ENCODE measurements around the gene FERMT1. TPM values are rescaled to one million over a fixed set of nuclear protein-coding genes. Genes with fewer than 3 reads are reported as not detected.
A peak's percentile ranks its signal among the peaks of the same experiment; 100 is the strongest.

Gene FERMT1
- total and polyA plus RNA-seq, 2 experiments from 2014 or later, result 1.2 to 4.1 TPM

DNA sequence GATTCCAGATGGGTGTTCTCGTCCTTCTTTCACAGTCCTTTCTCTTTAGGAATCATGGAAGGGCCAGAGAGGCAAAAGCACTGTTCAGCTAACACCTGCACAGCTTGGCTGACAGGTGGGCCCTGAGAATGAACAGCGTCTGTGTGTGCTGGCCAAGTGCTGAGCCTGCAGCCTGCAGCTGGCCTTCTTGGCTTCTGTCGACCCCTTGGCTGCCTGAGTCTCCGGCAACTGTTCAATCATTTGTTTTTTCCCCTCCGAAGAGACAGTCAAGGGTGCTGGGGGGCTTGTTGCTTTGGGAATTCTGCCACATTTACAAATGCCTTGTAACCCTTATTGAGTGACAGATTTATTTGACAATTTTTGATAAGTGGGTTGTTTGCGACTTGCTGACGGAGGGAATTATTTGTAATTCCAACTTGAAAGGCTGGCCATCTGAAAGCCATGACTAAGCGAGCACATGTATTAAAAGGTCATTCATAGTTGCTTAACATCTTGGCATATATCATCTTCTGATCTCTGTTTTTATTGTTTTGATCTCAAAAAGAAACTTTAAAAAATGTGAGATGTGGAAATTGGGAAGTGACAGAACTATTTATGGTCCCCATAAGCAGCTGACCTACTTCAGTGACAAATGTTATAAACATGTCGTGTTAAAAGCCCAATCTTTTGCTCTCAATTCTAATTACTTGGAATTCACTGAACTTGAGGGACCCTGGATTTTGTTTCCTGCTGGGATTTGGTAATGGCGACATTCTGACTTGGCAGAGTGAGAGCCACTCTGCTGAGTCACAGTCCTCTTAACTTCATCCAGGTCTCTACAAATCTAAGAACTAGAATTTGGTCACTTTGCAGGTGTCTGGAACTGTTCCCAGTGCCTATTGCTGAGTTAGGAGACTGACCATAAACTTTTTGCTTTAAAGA, 41.9 kb upstream of the FERMT1 start:
- TF ChIP-seq EZH2phosphoT487 (IDR thresholded peaks at IDR 0.05; ENCODE audit: insufficient read depth, low read depth) (no peak), EZH2 (IDR thresholded peaks at IDR 0.05; ENCODE audit: insufficient read depth, poor library complexity, severe bottlenecking) (no peak)
- no peaks in the 10 kb centered on the region for H3K36me3 ChIP-seq (ENCODE audit: low read depth)
- no peaks in the 10 kb centered on the region for H3K9me2 ChIP-seq (ENCODE audit: insufficient read depth)
- in situ Hi-C loops (cut with MboI), result no loop called here
- H3K27me3 ChIP-seq (replicated peaks; ENCODE audit: insufficient read depth), result peaks cover 3% of the 10 kb centered on the region; the same call in 1 of the 2 replicates
- no peak overlapping the region for H3K27ac ChIP-seq
- DNase-seq, result peak; percentile 29
- H3F3A ChIP-seq (ENCODE audit: insufficient read depth), result no peaks in the 10 kb centered on the region
- no peak overlapping the region for H3K4me3 ChIP-seq
- H3K4me2 ChIP-seq (ENCODE audit: unreplicated experiment), result no peak overlapping the region
- 2 to 5% methylated on average over 10 of the region's 10 CpGs for WGBS, 2 experiments (ENCODE audit: low coverage in 1 of 2, low lambda C conversion rate in 2 of 2, missing lambda C conversion rate in 2 of 2)
- H3K4me1 ChIP-seq (ENCODE audit: insufficient read depth), result no peaks in the 10 kb centered on the region
- no peaks in the 10 kb centered on the region for H3K79me2 ChIP-seq (ENCODE audit: insufficient read depth)
- no peak overlapping the region for H2AFZ ChIP-seq
- H3K9ac ChIP-seq, result no peak overlapping the region
- H4K20me1 ChIP-seq (ENCODE audit: insufficient read depth), result no peaks in the 10 kb centered on the region
- no peaks in the 10 kb centered on the region for H3K9me3 ChIP-seq (ENCODE audit: low read depth)

DNA sequence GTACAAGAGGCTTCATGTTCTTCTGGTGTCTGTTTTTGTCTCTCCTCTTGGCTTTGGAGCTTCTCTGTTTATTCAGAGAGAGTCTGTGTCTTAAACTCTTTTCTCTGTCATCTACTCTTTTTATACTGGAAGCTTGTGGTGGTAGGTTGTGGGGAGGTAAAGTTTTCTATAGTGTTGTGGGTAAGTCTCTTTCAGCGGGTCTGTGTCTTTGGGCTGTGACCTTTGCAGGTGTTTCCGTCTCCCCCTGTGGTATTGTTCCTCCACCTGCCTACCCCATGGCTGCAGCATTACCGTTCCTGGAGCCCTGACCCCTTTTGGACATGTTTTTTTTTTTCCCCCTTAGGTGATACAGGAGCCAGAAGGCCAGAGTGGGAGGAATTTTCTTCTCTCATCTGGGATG, 37.9 kb upstream of the FERMT1 start:
- Histone ChIP-seq H3K27me3 (replicated peaks; ENCODE audit: insufficient read depth) (peaks cover 3% of the 10 kb centered on the region), H3K27ac (no peak overlapping the region), H3K4me2 (ENCODE audit: unreplicated experiment) (no peak overlapping the region), H3K79me2 (ENCODE audit: insufficient read depth) (no peaks in the 10 kb centered on the region), H3K36me3 (ENCODE audit: low read depth) (no peaks in the 10 kb centered on the region), H4K20me1 (ENCODE audit: insufficient read depth) (no peaks in the 10 kb centered on the region), H2AFZ (no peak overlapping the region), H3K9ac (no peak overlapping the region), H3K9me2 (ENCODE audit: insufficient read depth) (no peaks in the 10 kb centered on the region), H3K4me3 (no peak overlapping the region), H3K4me1 (ENCODE audit: insufficient read depth) (no peaks in the 10 kb centered on the region), H3F3A (ENCODE audit: insufficient read depth) (no peaks in the 10 kb centered on the region), H3K9me3 (ENCODE audit: low read depth) (no peaks in the 10 kb centered on the region)
- WGBS, 2 experiments (ENCODE audit: low coverage in 1 of 2, low lambda C conversion rate in 2 of 2, missing lambda C conversion rate in 2 of 2), result 30 to 37% methylated on average over 3 of the region's 3 CpGs
- no peak for DNase-seq
- TF ChIP-seq EZH2 (IDR thresholded peaks at IDR 0.05; ENCODE audit: insufficient read depth, poor library complexity, severe bottlenecking), result no peak
- TF ChIP-seq EZH2phosphoT487 (IDR thresholded peaks at IDR 0.05; ENCODE audit: insufficient read depth, low read depth), result no peak
- in situ Hi-C loops (cut with MboI), result no loop called here

DNA sequence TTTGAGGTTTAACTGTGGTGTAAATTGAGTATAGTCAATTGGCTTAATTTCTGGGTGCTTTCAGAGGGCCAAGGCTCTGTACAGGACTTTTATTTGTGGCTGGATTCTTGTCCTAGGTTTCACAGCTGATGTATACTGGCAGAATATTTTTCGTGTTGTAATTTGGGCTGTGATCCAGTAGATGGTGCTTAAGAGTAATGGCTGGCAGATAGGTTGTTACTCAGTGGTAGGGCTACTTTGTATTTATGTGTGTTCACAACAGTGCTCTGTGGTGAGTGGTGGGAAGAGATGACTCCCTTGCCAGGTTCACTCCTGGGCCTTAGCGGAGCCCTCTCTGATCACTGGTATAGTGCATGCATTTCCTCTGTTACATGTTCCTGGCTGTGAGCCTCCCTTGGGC, 34.5 kb upstream of the FERMT1 start:
- Histone ChIP-seq H3K9ac (no peak overlapping the region), H3K36me3 (ENCODE audit: low read depth) (no peaks in the 10 kb centered on the region), H3K9me3 (ENCODE audit: low read depth) (no peaks in the 10 kb centered on the region), H3K4me2 (ENCODE audit: unreplicated experiment) (no peak overlapping the region), H3K79me2 (ENCODE audit: insufficient read depth) (no peaks in the 10 kb centered on the region), H3K4me1 (ENCODE audit: insufficient read depth) (no peaks in the 10 kb centered on the region), H2AFZ (no peak overlapping the region), H3K4me3 (no peak overlapping the region), H3K27ac (no peak overlapping the region), H3K27me3 (replicated peaks; ENCODE audit: insufficient read depth) (peaks cover 3% of the 10 kb centered on the region; the same call in 1 of the 2 replicates), H3K9me2 (ENCODE audit: insufficient read depth) (no peaks in the 10 kb centered on the region), H3F3A (ENCODE audit: insufficient read depth) (no peaks in the 10 kb centered on the region), H4K20me1 (ENCODE audit: insufficient read depth) (no peaks in the 10 kb centered on the region)
- peak; percentile 6 for DNase-seq
- TF ChIP-seq EZH2phosphoT487 (IDR thresholded peaks at IDR 0.05; ENCODE audit: insufficient read depth, low read depth) (no peak), EZH2 (IDR thresholded peaks at IDR 0.05; ENCODE audit: insufficient read depth, poor library complexity, severe bottlenecking) (no peak)
- 52 to 65% methylated on average over 2 of the region's 2 CpGs for WGBS, 2 experiments (ENCODE audit: low coverage in 1 of 2, low lambda C conversion rate in 2 of 2, missing lambda C conversion rate in 2 of 2)
- in situ Hi-C loops (cut with MboI), result no loop called here

DNA sequence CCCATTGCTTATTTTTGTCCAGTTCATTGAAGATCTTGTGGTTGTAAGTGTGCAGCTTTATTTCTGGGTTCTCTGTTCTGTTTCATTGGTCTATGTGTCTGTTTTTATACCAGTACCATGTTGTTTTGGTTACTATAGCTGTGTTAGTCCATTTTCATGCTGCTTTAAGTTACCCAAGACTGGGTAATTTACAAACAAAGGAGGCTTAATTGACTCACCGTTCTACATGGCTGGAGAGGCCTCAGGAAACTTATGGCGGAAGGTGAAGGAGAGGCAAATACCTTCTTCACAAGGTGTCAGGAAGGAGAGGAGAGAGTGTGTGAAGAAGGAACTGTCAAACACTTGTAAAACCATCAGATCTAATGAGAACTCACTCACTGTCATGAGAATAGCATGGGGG, 29.9 kb upstream of the FERMT1 start:
- DNase-seq, result no peak
- no peak overlapping the region for H3K4me2 ChIP-seq (ENCODE audit: unreplicated experiment)
- no peaks in the 10 kb centered on the region for H3K9me2 ChIP-seq (ENCODE audit: insufficient read depth)
- H3K79me2 ChIP-seq (ENCODE audit: insufficient read depth), result no peaks in the 10 kb centered on the region
- no peak overlapping the region for H3K27ac ChIP-seq
- in situ Hi-C loops (cut with MboI), result no loop called here
- no peak overlapping the region for H2AFZ ChIP-seq
- H3K9me3 ChIP-seq (ENCODE audit: low read depth), result no peaks in the 10 kb centered on the region
- no peaks in the 10 kb centered on the region for H3K36me3 ChIP-seq (ENCODE audit: low read depth)
- TF ChIP-seq EZH2 (IDR thresholded peaks at IDR 0.05; ENCODE audit: insufficient read depth, poor library complexity, severe bottlenecking) (no peak), EZH2phosphoT487 (IDR thresholded peaks at IDR 0.05; ENCODE audit: insufficient read depth, low read depth) (no peak)
- no peak overlapping the region for H3K4me3 ChIP-seq
- H3K4me1 ChIP-seq (ENCODE audit: insufficient read depth), result no peaks in the 10 kb centered on the region
- no peaks in the 10 kb centered on the region for H3K27me3 ChIP-seq (replicated peaks; ENCODE audit: insufficient read depth)
- WGBS, 2 experiments (ENCODE audit: low coverage in 1 of 2, low lambda C conversion rate in 2 of 2, missing lambda C conversion rate in 2 of 2), result 21% methylated on average over 2 of the region's 2 CpGs
- H3K9ac ChIP-seq, result no peak overlapping the region
- no peaks in the 10 kb centered on the region for H4K20me1 ChIP-seq (ENCODE audit: insufficient read depth)
- H3F3A ChIP-seq (ENCODE audit: insufficient read depth), result no peaks in the 10 kb centered on the region

Data from GM23248 (cell line).